ENCODE data around the gene FANCD2.
"Not testable (repeated sequence)": the region's sequence is repeated elsewhere in the genome, so short reads cannot be mapped to it uniquely, and the experiment has no call there.

Gene FANCD2

DNA sequence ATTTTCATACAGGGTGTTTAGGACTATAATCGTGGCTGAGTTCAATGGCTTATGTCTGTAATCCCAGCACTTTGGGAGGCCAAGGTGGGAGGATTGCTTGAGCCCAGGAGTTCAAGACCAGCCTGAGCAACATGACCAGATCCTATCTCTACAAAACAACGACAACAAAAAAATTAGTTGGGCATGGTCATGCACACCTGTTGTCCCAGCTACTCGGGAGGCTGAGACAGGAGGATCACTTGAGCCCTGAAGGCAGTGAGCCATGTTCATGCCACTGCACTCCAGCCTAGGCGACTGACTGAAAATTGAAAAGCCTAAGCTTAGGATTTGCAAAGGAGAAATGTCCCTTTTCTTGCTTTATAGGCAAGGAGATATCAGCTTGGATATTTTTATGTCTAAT is 90.7 kb downstream of the FANCD2 start:
- Histone ChIP-seq H3K9me3 (ENCODE audit: control insufficient read depth, insufficient read depth, low read length) (no peaks in the 10 kb centered on the region), H3K4me3 (ENCODE audit: low read depth, low read length) (peak overlapping the region; percentile 96), H3K27me3 (ENCODE audit: control insufficient read depth, insufficient read depth, low read length) (no peaks in the 10 kb centered on the region), H3K9ac (ENCODE audit: low read depth, low read length) (no peak overlapping the region), H3K36me3 (ENCODE audit: control insufficient read depth, insufficient read depth, low read length) (no peaks in the 10 kb centered on the region), H3K4me1 (ENCODE audit: control insufficient read depth, insufficient read depth, low read length) (no peaks in the 10 kb centered on the region)

DNA sequence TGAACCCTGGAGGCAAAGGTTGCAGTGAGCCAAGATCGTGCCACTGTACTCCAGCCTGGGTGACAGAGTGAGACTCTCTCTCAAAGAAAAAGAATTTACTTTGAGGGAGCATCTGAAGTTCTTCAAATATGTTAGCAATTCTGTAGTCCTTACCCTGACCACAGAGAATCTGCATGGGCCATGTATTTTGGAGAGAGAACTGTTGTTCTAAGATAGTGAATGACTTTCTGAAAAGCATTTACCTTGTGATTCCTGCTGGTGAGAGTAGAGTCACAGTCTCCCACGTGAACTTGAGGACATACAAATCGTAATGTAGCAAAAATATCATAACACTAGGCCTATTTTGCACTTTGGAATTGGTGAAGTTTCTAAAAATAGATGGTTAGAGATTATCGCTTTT is 93.1 kb downstream of the FANCD2 start:
- no peak overlapping the region for H3K4me3 ChIP-seq (ENCODE audit: low read depth, low read length)
- H3K9me3 ChIP-seq (ENCODE audit: control insufficient read depth, insufficient read depth, low read length), result no peaks in the 10 kb centered on the region
- no peaks in the 10 kb centered on the region for H3K36me3 ChIP-seq (ENCODE audit: control insufficient read depth, insufficient read depth, low read length)
- no peaks in the 10 kb centered on the region for H3K4me1 ChIP-seq (ENCODE audit: control insufficient read depth, insufficient read depth, low read length)
- H3K27me3 ChIP-seq (ENCODE audit: control insufficient read depth, insufficient read depth, low read length), result no peaks in the 10 kb centered on the region
- H3K9ac ChIP-seq (ENCODE audit: low read depth, low read length), result no peak overlapping the region

DNA sequence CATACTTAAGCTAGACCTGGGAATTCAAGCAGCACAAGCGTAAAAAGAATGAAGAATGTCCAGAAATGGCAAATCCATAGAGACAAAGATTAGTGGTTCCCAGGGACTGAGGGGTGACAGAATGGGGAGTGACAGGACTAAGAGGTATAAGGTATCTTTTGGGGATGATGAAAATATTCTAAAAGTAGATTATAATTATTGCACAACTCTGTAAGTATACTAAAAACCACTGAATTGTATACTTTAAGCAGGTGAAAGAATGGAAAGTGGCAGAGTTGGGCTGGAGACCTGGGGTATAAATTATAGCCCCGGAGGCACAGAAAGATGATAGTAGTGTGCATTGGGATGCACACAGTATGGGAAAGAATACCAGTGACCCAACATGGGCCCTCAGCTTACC is 94.8 kb downstream of the FANCD2 start:
- H3K36me3 ChIP-seq (ENCODE audit: control insufficient read depth, insufficient read depth, low read length), result peaks cover 5% of the 10 kb centered on the region

DNA sequence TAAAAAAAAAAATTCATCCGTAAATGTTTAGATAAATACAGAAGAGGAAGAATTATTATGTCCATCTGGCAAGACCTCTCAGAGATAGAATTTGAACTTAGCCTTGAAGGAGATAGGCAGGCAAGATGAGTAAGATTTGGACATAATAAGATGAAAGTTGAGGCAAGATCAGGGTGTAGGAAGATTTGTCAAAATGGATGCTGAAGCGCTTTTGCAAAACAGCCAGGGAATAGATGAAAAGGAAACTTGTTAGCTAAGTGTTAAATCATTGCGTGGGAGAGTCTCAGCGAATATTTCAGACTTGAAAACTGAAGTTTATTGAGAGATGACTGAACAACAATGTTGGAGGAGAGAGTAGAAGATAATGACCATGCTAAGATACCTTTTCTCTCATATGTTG is 96.5 kb downstream of the FANCD2 start:
- no peak overlapping the region for H3K4me3 ChIP-seq (ENCODE audit: low read depth, low read length)
- H3K9me3 ChIP-seq (ENCODE audit: control insufficient read depth, insufficient read depth, low read length), result no peaks in the 10 kb centered on the region
- no peak overlapping the region for H3K9ac ChIP-seq (ENCODE audit: low read depth, low read length)
- H3K4me1 ChIP-seq (ENCODE audit: control insufficient read depth, insufficient read depth, low read length), result no peaks in the 10 kb centered on the region
- H3K36me3 ChIP-seq (ENCODE audit: control insufficient read depth, insufficient read depth, low read length), result peaks cover 13% of the 10 kb centered on the region
- no peaks in the 10 kb centered on the region for H3K27me3 ChIP-seq (ENCODE audit: control insufficient read depth, insufficient read depth, low read length)

More for the DNA sequence above, 94.8 kb downstream of the FANCD2 start:
- Histone ChIP-seq H3K9me3 (ENCODE audit: control insufficient read depth, insufficient read depth, low read length) (no peaks in the 10 kb centered on the region), H3K9ac (ENCODE audit: low read depth, low read length) (no peak overlapping the region), H3K4me1 (ENCODE audit: control insufficient read depth, insufficient read depth, low read length) (no peaks in the 10 kb centered on the region), H3K27me3 (ENCODE audit: control insufficient read depth, insufficient read depth, low read length) (no peaks in the 10 kb centered on the region), H3K4me3 (ENCODE audit: low read depth, low read length) (no peak overlapping the region)

DNA sequence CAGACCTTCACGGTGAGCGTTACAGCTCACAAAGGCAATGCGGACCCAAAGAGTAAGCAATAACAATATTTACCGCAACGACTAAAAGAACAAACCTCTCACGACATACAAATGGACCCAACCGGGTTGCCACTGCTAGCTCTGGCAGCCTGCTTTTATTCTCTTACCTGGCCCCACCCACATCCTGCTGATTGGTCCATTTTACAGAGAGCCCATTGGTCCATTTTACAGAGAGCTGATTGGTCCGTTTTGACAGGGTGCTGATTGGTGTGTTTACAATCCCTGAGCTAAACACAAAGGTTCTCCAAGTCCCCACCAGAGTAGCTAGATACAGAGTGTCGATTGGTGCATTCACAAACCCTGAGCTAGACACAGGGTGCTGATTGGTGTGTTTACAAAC is 109.6 kb downstream of the FANCD2 start:
- not testable (repeated sequence) for H3K9ac ChIP-seq (ENCODE audit: low read depth, low read length); H3K27me3 ChIP-seq (ENCODE audit: control insufficient read depth, insufficient read depth, low read length); H3K4me1 ChIP-seq (ENCODE audit: control insufficient read depth, insufficient read depth, low read length); H3K9me3 ChIP-seq (ENCODE audit: control insufficient read depth, insufficient read depth, low read length); H3K4me3 ChIP-seq (ENCODE audit: low read depth, low read length); H3K36me3 ChIP-seq (ENCODE audit: control insufficient read depth, insufficient read depth, low read length)

DNA sequence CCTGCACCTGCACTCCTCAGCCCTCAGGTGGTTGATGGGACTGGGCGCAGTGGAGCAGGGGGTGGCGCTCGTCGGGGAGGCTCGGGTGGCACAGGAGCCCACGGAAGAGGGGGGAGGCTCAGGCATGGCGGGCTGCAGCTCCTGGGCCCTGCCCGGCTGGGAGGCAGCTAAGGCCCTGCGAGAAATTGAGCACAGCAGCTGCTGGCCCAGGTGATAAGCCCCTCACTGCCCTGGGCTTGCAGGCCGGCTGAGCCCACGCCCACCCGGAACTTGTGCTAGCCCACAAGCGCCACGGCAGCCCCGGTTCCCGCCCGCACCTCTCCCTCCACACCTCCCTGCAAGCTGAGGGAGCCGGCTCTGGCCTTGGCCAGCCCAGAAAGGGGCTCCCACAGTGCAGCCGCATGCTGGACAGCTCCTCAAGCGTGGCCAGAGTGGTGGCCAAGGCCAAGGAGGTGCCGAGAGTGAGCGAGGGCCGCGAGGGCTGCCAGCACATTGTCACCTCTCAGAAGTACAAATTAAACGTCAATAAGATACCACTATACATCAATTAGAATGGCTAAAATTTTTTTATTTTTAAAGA is 110.3 kb downstream of the FANCD2 start:
- H3K4me3 ChIP-seq (ENCODE audit: low read depth, low read length), result no peak overlapping the region
- H3K4me1 ChIP-seq (ENCODE audit: control insufficient read depth, insufficient read depth, low read length), result no peaks in the 10 kb centered on the region
- no peaks in the 10 kb centered on the region for H3K36me3 ChIP-seq (ENCODE audit: control insufficient read depth, insufficient read depth, low read length)
- H3K9ac ChIP-seq (ENCODE audit: low read depth, low read length), result no peak overlapping the region
- no peaks in the 10 kb centered on the region for H3K9me3 ChIP-seq (ENCODE audit: control insufficient read depth, insufficient read depth, low read length)
- H3K27me3 ChIP-seq (ENCODE audit: control insufficient read depth, insufficient read depth, low read length), result no peaks in the 10 kb centered on the region

DNA sequence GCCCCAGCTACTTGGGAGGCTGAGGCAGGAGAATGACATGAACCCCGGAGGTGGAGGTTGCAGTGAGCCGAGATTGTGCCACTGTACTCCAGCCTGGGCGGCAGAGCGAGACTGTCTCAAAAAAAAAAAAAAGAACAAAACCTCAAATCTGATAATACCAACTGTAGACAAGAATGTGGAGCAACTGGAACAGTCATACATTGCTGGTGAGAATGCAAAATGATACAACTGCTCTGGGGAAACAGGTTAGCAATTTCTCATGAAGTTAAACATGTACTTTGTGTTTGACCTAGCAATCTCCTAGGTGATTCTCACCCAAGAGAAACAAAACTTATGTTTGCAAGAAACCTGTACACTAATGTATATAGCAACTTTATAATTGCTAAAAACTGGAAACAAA is 110.9 kb downstream of the FANCD2 start:
- H3K36me3 ChIP-seq (ENCODE audit: control insufficient read depth, insufficient read depth, low read length), result no peaks in the 10 kb centered on the region
- H3K4me1 ChIP-seq (ENCODE audit: control insufficient read depth, insufficient read depth, low read length), result no peaks in the 10 kb centered on the region
- H3K4me3 ChIP-seq (ENCODE audit: low read depth, low read length), result no peak overlapping the region
- no peak overlapping the region for H3K9ac ChIP-seq (ENCODE audit: low read depth, low read length)
- H3K9me3 ChIP-seq (ENCODE audit: control insufficient read depth, insufficient read depth, low read length), result no peaks in the 10 kb centered on the region
- H3K27me3 ChIP-seq (ENCODE audit: control insufficient read depth, insufficient read depth, low read length), result no peaks in the 10 kb centered on the region

DNA sequence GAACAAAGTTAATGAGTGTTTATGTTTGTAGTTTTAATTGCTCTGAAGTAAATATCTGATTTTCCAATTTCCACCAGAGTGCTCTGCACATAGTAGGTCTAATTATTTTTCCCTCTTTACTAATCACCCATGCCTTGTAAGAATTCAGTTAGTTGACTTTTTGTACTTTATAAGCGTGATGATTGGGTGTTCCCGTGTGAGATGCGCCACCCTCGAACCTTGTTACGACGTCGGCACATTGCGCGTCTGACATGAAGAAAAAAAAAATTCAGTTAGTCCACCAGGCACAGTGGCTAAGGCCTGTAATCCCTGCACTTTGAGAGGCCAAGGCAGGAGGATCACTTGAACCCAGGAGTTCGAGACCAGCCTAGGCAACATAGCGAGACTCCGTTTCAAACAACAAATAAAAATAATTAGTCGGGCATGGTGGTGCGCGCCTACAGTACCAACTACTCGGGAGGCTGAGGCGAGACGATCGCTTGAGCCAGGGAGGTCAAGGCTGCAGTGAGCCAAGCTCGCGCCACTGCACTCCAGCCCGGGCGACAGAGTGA is 114.8 kb downstream of the FANCD2 start:
- Histone ChIP-seq H3K4me1 (ENCODE audit: control insufficient read depth, insufficient read depth, low read length) (no peaks in the 10 kb centered on the region), H3K27me3 (ENCODE audit: control insufficient read depth, insufficient read depth, low read length) (no peaks in the 10 kb centered on the region), H3K4me3 (ENCODE audit: low read depth, low read length) (peak overlapping the region; percentile 83), H3K9ac (ENCODE audit: low read depth, low read length) (no peak overlapping the region), H3K36me3 (ENCODE audit: control insufficient read depth, insufficient read depth, low read length) (no peaks in the 10 kb centered on the region), H3K9me3 (ENCODE audit: control insufficient read depth, insufficient read depth, low read length) (no peaks in the 10 kb centered on the region)

DNA sequence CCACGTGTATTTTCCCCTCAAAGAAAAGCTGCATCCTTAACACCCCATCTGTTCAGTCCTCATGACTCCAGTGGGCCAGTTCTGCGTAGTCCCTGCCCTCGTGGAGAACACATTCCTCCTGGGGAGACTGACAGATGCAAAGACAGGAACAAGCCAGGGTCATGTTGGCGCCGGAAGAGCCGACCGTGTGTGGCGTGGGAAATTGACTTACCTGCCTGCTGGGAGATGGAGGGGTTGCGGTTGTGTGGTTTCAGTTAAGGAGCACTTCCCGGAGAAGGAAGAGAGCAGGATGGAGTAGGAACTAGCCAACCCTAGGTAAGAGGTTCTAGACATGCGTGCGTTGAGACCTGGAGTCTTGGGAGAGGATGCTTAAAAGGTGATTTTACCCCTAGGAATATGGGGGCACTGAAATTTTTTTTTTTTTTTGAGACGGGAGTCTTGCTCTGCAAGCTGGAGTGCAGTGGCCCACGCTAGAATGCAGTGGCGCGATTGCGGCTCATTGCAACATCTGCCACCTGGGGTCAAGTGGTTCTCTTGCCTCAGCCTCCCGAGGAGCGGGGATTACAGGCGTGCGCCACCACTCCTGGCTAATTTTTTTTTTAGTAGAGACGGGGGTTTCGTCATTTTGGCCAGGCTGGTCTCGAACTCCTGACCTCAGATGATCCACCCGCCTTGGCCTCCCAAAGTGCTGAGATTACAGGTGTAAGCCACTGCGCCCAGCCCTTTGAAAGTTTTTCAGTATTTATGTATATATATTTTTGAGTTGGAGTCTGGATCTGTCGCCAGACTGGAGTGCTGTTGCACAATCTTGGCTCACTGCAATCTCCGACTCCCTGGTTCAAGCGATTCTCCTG is 116.7 kb downstream of the FANCD2 start:
- Histone ChIP-seq H3K36me3 (ENCODE audit: control insufficient read depth, insufficient read depth, low read length) (no peaks in the 10 kb centered on the region), H3K27me3 (ENCODE audit: control insufficient read depth, insufficient read depth, low read length) (no peaks in the 10 kb centered on the region), H3K9me3 (ENCODE audit: control insufficient read depth, insufficient read depth, low read length) (no peaks in the 10 kb centered on the region), H3K4me1 (ENCODE audit: control insufficient read depth, insufficient read depth, low read length) (no peaks in the 10 kb centered on the region), H3K9ac (ENCODE audit: low read depth, low read length) (no peak overlapping the region), H3K4me3 (ENCODE audit: low read depth, low read length) (peak overlapping the region; percentile 83)

DNA sequence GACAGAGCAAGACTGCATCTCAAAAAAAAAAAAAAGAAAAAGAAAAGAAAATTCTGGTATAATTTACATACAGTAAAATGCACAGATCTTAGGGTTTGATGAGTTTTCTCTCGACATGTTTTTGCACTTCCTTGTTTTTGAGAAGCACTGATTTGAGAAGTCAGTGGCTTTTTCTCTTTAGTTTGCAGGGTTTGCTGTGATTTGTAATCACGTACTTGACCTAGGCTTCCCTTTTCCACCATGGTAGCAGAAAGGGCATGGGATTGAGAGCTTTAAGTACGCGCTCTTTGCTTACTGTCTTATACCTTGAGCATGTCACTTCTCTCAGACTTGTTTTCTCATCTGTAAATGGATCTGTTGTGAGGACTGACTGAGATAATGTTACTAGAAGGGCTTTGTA is 119.4 kb downstream of the FANCD2 start:
- H3K4me1 ChIP-seq (ENCODE audit: control insufficient read depth, insufficient read depth, low read length), result no peaks in the 10 kb centered on the region
- no peak overlapping the region for H3K9ac ChIP-seq (ENCODE audit: low read depth, low read length)
- no peak overlapping the region for H3K4me3 ChIP-seq (ENCODE audit: low read depth, low read length)
- no peaks in the 10 kb centered on the region for H3K27me3 ChIP-seq (ENCODE audit: control insufficient read depth, insufficient read depth, low read length)
- H3K9me3 ChIP-seq (ENCODE audit: control insufficient read depth, insufficient read depth, low read length), result no peaks in the 10 kb centered on the region
- H3K36me3 ChIP-seq (ENCODE audit: control insufficient read depth, insufficient read depth, low read length), result peaks cover 10% of the 10 kb centered on the region

DNA sequence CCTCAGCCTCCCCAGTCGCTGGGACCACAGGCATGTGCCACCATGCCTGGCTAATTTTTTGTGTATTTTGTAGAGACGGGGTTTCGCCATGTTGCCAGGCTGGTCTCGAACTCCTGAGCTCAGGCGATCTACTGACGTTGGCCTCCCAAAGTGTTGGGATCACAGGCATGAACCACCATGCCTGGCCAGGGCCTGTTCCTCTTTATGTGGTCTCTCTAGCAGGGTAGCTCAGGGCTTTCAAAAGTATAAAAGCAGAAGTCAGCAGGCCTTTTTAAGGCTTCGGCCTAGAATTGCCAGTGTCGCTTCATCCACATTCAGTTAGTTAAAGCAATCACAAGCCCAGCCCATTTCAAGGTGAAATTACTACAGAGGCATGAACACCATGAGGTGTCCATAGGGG is 123.0 kb downstream of the FANCD2 start:
- no peak overlapping the region for H3K4me3 ChIP-seq (ENCODE audit: low read depth, low read length)
- no peak overlapping the region for H3K9ac ChIP-seq (ENCODE audit: low read depth, low read length)
- H3K36me3 ChIP-seq (ENCODE audit: control insufficient read depth, insufficient read depth, low read length), result peaks cover 12% of the 10 kb centered on the region
- H3K27me3 ChIP-seq (ENCODE audit: control insufficient read depth, insufficient read depth, low read length), result no peaks in the 10 kb centered on the region
- H3K9me3 ChIP-seq (ENCODE audit: control insufficient read depth, insufficient read depth, low read length), result no peaks in the 10 kb centered on the region
- no peaks in the 10 kb centered on the region for H3K4me1 ChIP-seq (ENCODE audit: control insufficient read depth, insufficient read depth, low read length)

DNA sequence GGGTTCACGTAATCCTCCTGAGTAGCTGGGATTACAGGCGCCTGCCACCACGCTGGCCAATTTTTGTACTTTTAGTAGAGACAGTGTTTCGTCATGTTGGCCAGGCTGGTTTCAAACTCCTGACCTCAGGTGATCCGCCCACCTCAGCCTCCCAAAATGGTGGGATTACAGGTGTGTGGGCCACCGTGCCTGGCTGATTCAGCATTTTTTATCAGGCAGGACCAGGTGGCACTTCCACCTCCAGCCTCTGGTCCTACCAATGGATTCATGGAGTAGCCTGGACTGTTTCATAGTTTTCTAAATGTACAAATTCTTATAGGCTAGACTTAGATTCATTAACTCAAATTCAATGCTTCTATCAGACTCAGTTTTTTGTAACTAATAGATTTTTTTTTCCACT is 124.8 kb downstream of the FANCD2 start:
- Histone ChIP-seq H3K9me3 (ENCODE audit: control insufficient read depth, insufficient read depth, low read length) (no peaks in the 10 kb centered on the region), H3K27me3 (ENCODE audit: control insufficient read depth, insufficient read depth, low read length) (no peaks in the 10 kb centered on the region), H3K36me3 (ENCODE audit: control insufficient read depth, insufficient read depth, low read length) (peaks cover 12% of the 10 kb centered on the region), H3K4me3 (ENCODE audit: low read depth, low read length) (no peak overlapping the region), H3K9ac (ENCODE audit: low read depth, low read length) (no peak overlapping the region), H3K4me1 (ENCODE audit: control insufficient read depth, insufficient read depth, low read length) (no peaks in the 10 kb centered on the region)
